GM03348 (cell line): ENCODE results near the gene ABCA2.
"Not testable (repeated sequence)": the region's sequence is repeated elsewhere in the genome, so short reads cannot be mapped to it uniquely, and the experiment has no call there.

Experiments used
- DNase-seq: peaks from one replicate; pipeline ENCODE4 v3.0.0; 2012; ENCODE audit warnings: low spot score

ABCA2 gene

GRCh38 chr9:137062798-137063197 lies 34.8 kb upstream of the ABCA2 start:
- DNase-seq: not testable (repeated sequence)

- DNase-seq: no peak
These were observed 34.3 kb upstream of the ABCA2 start for GRCh38 chr9:137062384-137062783.

GRCh38 chr9:137058521-137059234 lies 30.6 kb upstream of the ABCA2 start:
- no peak for DNase-seq

GRCh38 chr9:137057545-137057944 lies 29.5 kb upstream of the ABCA2 start:
- no peak for DNase-seq

GRCh38 chr9:137056739-137057415 lies 28.8 kb upstream of the ABCA2 start:
- DNase-seq: no peak

GRCh38 chr9:137055385-137056364 lies 27.6 kb upstream of the ABCA2 start:
- peak; percentile 81 for DNase-seq

- no peak for DNase-seq
These were observed 26.9 kb upstream of the ABCA2 start for GRCh38 chr9:137054932-137055384.

- DNase-seq: no peak
These were observed 26.2 kb upstream of the ABCA2 start, which contains the start of gene ENTPD2 for GRCh38 chr9:137053944-137054931. TSS of gene ENTPD2 (minus strand) at chr9:137054061. CDS start at chr9:137053997, 64 bp downstream.

GRCh38 chr9:137052998-137053943 lies 25.2 kb upstream of the ABCA2 start:
- no peak for DNase-seq

- DNase-seq: no peak
These were observed 24.3 kb upstream of the ABCA2 start for GRCh38 chr9:137052293-137052692.

- DNase-seq: no peak
These were observed 23.2 kb upstream of the ABCA2 start for GRCh38 chr9:137051145-137051724.

- no peak for DNase-seq
These were observed 22.5 kb upstream of the ABCA2 start for GRCh38 chr9:137050570-137050969.

GRCh38 chr9:137049544-137050449 lies 21.8 kb upstream of the ABCA2 start:
- peak; percentile 71 for DNase-seq

- DNase-seq: no peak
These were observed 20.9 kb upstream of the ABCA2 start for GRCh38 chr9:137048655-137049543.

- DNase-seq: peak; percentile 94
These were observed 18.2 kb upstream of the ABCA2 start, which contains the start of gene NPDC1 for GRCh38 chr9:137046088-137046787. TSS of gene NPDC1 (minus strand) at chr9:137046177. CDS start at chr9:137045989, 188 bp downstream.

GRCh38 chr9:137045294-137046087 lies 17.5 kb upstream of the ABCA2 start:
- DNase-seq: peak; percentile 71
